ENCODE data around the gene SLFN12L. TPM values are rescaled to one million over a fixed set of nuclear protein-coding genes. Genes with fewer than 3 reads are reported as not detected.

Gene SLFN12L
- total and polyA plus RNA-seq, 2 donors (not counting 1 experiment from before 2014, with no cell fraction given): 0.43 to 3.8 TPM

DNA sequence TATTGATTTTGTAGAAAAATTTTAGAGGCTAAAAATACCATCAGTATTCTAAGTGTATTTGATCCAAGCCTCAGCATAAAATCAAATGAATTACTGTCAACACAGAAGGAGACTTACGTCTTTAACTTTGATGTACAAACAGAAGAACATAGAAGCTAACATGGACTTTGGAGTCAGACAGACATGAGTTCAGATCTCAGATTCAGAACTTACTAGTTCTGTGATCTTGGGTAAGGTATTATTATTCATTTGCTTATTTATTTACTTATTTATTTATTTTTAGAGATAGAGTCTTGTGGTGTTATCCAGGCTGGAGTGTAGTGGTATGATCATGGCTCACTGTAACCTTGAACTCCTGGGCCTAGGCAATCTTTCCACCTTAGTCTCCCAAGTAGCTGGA is 4.0 kb upstream of the SLFN12L start:
- ATAC-seq (ENCODE audit: low read depth) (no peak), DNase-seq (no peak)
- Histone ChIP-seq H3K4me1 (ENCODE audit: control insufficient read depth in 2 of 2, insufficient read depth in 2 of 2, low read length in 2 of 2) (peaks cover 24 to 36% of the 10 kb centered on the region in 2 donors), H3K9me3 (ENCODE audit: control extremely low read depth in 1 of 3, control insufficient read depth in 2 of 3, insufficient read depth in 1 of 3, low read length in 2 of 3) (no peaks in the 10 kb centered on the region), H2AFZ (ENCODE audit: insufficient read depth, low read depth, low read length, poor library complexity, severe bottlenecking) (peak overlapping the region; percentile 90), H3K4me2 (replicated peaks; ENCODE audit: low read depth, low read length, poor library complexity, severe bottlenecking) (peak overlapping the region; percentile 80), H3K27ac (ENCODE audit: low read length in 2 of 2) (peak overlapping the region in 1 of 2 donors; percentile 84), H3K36me3 (replicated peaks in 1 of 2; ENCODE audit: control extremely low read depth in 1 of 2, control insufficient read depth in 1 of 2, extremely low read depth in 1 of 2, insufficient read depth in 2 of 2, low read length in 1 of 2) (no peaks in the 10 kb centered on the region), H3K27me3 (replicated peaks in 1 of 4; ENCODE audit: control extremely low read depth in 1 of 4, control insufficient read depth in 3 of 4, insufficient read depth in 4 of 4, low read length in 3 of 4) (no peaks in the 10 kb centered on the region), H4K20me1 (ENCODE audit: control insufficient read depth, insufficient read depth, low read length, poor library complexity, severe bottlenecking) (no peaks in the 10 kb centered on the region), H3K79me2 (ENCODE audit: control insufficient read depth, insufficient read depth, low read length) (peaks cover 7% of the 10 kb centered on the region), H3K9ac (ENCODE audit: low read length) (peak overlapping the region; percentile 78), H3K4me3 (ENCODE audit: control extremely low read depth in 1 of 5, extremely low read depth in 1 of 5, insufficient read depth in 1 of 5, low read depth in 2 of 5, low read length in 4 of 5) (peak overlapping the region; percentile 58 to 90 (median 70))
- intact Hi-C loops (cut with micrococcal nuclease): loop anchor here (2.0 kb wide), 1 partner anchor 37 kb away; the partner anchor contains the start of gene PEX12
- Mint-ChIP-seq H3K9me3 (ENCODE audit: insufficient read depth) (no peaks in the 10 kb centered on the region), H3K4me1 (peaks cover 43% of the 10 kb centered on the region), H3K27me3 (no peaks in the 10 kb centered on the region), H3K27ac (peak overlapping the region; percentile 62), H3K4me3 (peak overlapping the region; percentile 89)
- ChIA-PET POLR2A (interaction anchor here (0.8 kb wide), 1 partner anchor 37 kb away, joined by 4 read pairs; the partner anchor contains the start of gene PEX12), CTCF (interaction anchor here (0.6 to 12.8 kb wide), 5 partner anchors 8 to 228 kb away, joined by 3 to 360 read pairs (median 4); no protein-coding TSS in a partner anchor)
- no peak for TF ChIP-seq EZH2 (IDR thresholded peaks at IDR 0.05; ENCODE audit: borderline replicate concordance, insufficient read depth, low read depth, low read length, poor library complexity, severe bottlenecking)
- no CpG with 5 or more reads among the region's 1 CpG for WGBS (ENCODE audit: insufficient coverage)

DNA sequence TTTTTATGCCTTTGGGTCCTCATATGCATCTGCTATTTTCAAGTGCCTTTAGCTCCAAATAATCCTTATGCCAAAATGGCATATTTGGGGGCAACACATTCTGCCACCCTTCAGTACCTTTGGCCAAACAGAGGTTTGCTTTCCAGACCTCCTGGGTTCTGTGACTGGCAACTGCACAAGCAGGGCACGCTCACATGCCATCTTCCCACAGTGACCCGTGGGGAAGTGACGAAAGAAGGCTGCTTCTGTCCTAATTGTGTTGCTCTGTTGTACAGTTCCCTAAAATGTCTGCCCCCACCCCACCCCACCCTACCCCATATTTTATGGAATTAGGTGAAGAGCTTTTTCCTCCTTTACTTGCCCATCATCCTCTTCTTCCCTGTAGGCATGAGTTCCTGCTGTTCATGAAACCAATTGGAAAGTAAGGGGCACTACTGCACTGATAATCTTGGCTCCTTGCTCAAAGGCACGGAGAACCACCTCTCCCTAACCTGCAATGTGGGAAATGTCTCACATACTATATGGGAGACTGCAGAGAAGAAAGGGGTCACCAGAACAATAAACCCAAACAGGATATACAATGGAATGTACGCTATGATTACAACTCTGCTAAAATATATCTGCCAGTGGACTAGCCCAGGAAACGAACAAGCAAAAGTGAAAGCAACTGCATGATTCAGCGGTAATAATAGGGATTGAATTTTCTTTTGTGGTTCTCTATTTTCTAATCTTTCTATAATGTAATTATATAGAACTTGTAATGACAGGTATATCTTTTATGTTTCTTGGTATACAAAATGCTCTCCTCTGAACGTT is 3.3 kb upstream of the SLFN12L start:
- Histone ChIP-seq H2AFZ (ENCODE audit: insufficient read depth, low read depth, low read length, poor library complexity, severe bottlenecking) (peak overlapping the region; percentile 90), H3K4me3 (ENCODE audit: control extremely low read depth in 1 of 5, extremely low read depth in 1 of 5, insufficient read depth in 1 of 5, low read depth in 2 of 5, low read length in 4 of 5) (peak overlapping the region; percentile 58 to 90 (median 70)), H3K4me2 (replicated peaks; ENCODE audit: low read depth, low read length, poor library complexity, severe bottlenecking) (peak overlapping the region; percentile 80), H3K36me3 (replicated peaks in 1 of 2; ENCODE audit: control extremely low read depth in 1 of 2, control insufficient read depth in 1 of 2, extremely low read depth in 1 of 2, insufficient read depth in 2 of 2, low read length in 1 of 2) (no peaks in the 10 kb centered on the region), H3K4me1 (ENCODE audit: control insufficient read depth in 2 of 2, insufficient read depth in 2 of 2, low read length in 2 of 2) (peaks cover 24 to 33% of the 10 kb centered on the region in 2 donors), H3K9ac (ENCODE audit: low read length) (peak overlapping the region; percentile 78), H3K9me3 (ENCODE audit: control extremely low read depth in 1 of 3, control insufficient read depth in 2 of 3, insufficient read depth in 1 of 3, low read length in 2 of 3) (no peaks in the 10 kb centered on the region), H3K27ac (ENCODE audit: low read length in 2 of 2) (peak overlapping the region; percentile 75 to 84), H3K27me3 (replicated peaks in 1 of 4; ENCODE audit: control extremely low read depth in 1 of 4, control insufficient read depth in 3 of 4, insufficient read depth in 4 of 4, low read length in 3 of 4) (no peaks in the 10 kb centered on the region), H4K20me1 (ENCODE audit: control insufficient read depth, insufficient read depth, low read length, poor library complexity, severe bottlenecking) (no peaks in the 10 kb centered on the region), H3K79me2 (ENCODE audit: control insufficient read depth, insufficient read depth, low read length) (peaks cover 7% of the 10 kb centered on the region)
- ATAC-seq (ENCODE audit: low read depth) (peak; percentile 79), DNase-seq (peak; percentile 70)
- WGBS (ENCODE audit: insufficient coverage): 0% methylated on average over 1 of the region's 8 CpGs
- TF ChIP-seq, protein P1, sequence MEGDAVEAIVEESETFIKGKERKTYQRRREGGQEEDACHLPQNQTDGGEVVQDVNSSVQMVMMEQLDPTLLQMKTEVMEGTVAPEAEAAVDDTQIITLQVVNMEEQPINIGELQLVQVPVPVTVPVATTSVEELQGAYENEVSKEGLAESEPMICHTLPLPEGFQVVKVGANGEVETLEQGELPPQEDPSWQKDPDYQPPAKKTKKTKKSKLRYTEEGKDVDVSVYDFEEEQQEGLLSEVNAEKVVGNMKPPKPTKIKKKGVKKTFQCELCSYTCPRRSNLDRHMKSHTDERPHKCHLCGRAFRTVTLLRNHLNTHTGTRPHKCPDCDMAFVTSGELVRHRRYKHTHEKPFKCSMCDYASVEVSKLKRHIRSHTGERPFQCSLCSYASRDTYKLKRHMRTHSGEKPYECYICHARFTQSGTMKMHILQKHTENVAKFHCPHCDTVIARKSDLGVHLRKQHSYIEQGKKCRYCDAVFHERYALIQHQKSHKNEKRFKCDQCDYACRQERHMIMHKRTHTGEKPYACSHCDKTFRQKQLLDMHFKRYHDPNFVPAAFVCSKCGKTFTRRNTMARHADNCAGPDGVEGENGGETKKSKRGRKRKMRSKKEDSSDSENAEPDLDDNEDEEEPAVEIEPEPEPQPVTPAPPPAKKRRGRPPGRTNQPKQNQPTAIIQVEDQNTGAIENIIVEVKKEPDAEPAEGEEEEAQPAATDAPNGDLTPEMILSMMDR (IDR thresholded peaks at IDR 0.05): no peak
- no peak for TF ChIP-seq EZH2 (IDR thresholded peaks at IDR 0.05; ENCODE audit: borderline replicate concordance, insufficient read depth, low read depth, low read length, poor library complexity, severe bottlenecking)
- no peaks in the 10 kb centered on the region for H3K27me3 Mint-ChIP-seq
- H3K27ac Mint-ChIP-seq: peak overlapping the region; percentile 87
- H3K4me1 Mint-ChIP-seq: peaks cover 39% of the 10 kb centered on the region
- intact Hi-C loops (cut with micrococcal nuclease): loop anchor here (1.0 to 2.0 kb wide), 2 partner anchors 38 to 296 kb away; partner anchors contain the start of gene PEX12
- POLR2A ChIA-PET: no interaction called here
- CTCF ChIA-PET: interaction anchor here (0.7 to 12.8 kb wide), 9 partner anchors 7 to 234 kb away, joined by 3 to 360 read pairs (median 4); no protein-coding TSS in a partner anchor
- H3K9me3 Mint-ChIP-seq (ENCODE audit: insufficient read depth): no peaks in the 10 kb centered on the region
- peak overlapping the region; percentile 89 for H3K4me3 Mint-ChIP-seq

All from B cell (primary cell).